Astrocyte (in vitro differentiated cells and primary cell): ENCODE results near the gene EML6. TPM values are rescaled to one million over a fixed set of nuclear protein-coding genes. Genes with fewer than 3 reads are reported as not detected.
A peak's percentile ranks its signal among the peaks of the same experiment; 100 is the strongest.

Experiments used
- DNase-seq: peaks from one replicate; pipeline ENCODE4 v3.0.0-alpha.2; 2010; ENCODE audit warnings: low read depth
- FAIRE-seq: peaks from 2 replicates; lab custom pipeline; 2011; peaks lifted over from hg19 to GRCh38; lab: Jason Lieb, UNC
- H2AFZ ChIP-seq: 2 replicates; pipeline ENCODE4 v1.6.0; 2012; ENCODE audit warnings: low read depth, low read length, inconsistent platforms
- H3K27ac ChIP-seq: 2 replicates; pipeline ENCODE4 v1.5.1; 2011; ENCODE audit warnings: low read depth, low read length, inconsistent platforms
- H3K27me3 ChIP-seq: 2 replicates; pipeline ENCODE4 v1.6.0; 2011; ENCODE audit warnings: low read length, inconsistent platforms; ENCODE audit not compliant: insufficient read depth
- H3K36me3 ChIP-seq: 2 replicates; pipeline ENCODE4 v1.5.1; 2011; ENCODE audit warnings: low read length, inconsistent platforms; ENCODE audit not compliant: insufficient read depth
- H3K4me1 ChIP-seq: 2 replicates; pipeline ENCODE4 v1.5.1; 2011; ENCODE audit warnings: low read length, inconsistent platforms; ENCODE audit not compliant: insufficient read depth
- H3K4me2 ChIP-seq: 2 replicates; pipeline ENCODE4 v1.6.0; 2012; ENCODE audit warnings: low read length, inconsistent platforms
- H3K4me3 ChIP-seq: 2 replicates; pipeline ENCODE4 v1.5.1; 2011; ENCODE audit warnings: low read depth, mild to moderate bottlenecking, low read length, inconsistent platforms; ENCODE audit not compliant: insufficient read depth
- H3K79me2 ChIP-seq: 2 replicates; pipeline ENCODE4 v1.6.0; 2012; ENCODE audit warnings: mild to moderate bottlenecking, low read length, inconsistent platforms; ENCODE audit not compliant: insufficient read depth
- H3K9ac ChIP-seq: 2 replicates; pipeline ENCODE4 v1.6.0; 2012; ENCODE audit warnings: mild to moderate bottlenecking, low read length, inconsistent platforms
- H3K9me3 ChIP-seq: 2 replicates; pipeline ENCODE4 v1.5.1; 2012; ENCODE audit warnings: low read depth, mild to moderate bottlenecking, low read length, inconsistent platforms; ENCODE audit not compliant: insufficient read depth
- H4K20me1 ChIP-seq: 2 replicates; pipeline ENCODE4 v1.6.0; 2012; ENCODE audit warnings: low read length, inconsistent platforms; ENCODE audit not compliant: insufficient read depth
- H3K27ac Mint-ChIP-seq: one replicate; pipeline ENCODE4 v1.8.0; 2021; ENCODE audit warnings: mild to moderate bottlenecking, mixed read lengths; ENCODE audit not compliant: unreplicated experiment
- H3K27me3 Mint-ChIP-seq: one replicate; pipeline ENCODE4 v1.8.0; 2021; ENCODE audit warnings: low read depth, mixed read lengths; ENCODE audit not compliant: unreplicated experiment
- H3K36me3 Mint-ChIP-seq: one replicate; pipeline ENCODE4 v1.8.0; 2021; ENCODE audit warnings: low read depth, mixed read lengths; ENCODE audit not compliant: unreplicated experiment
- H3K4me1 Mint-ChIP-seq: one replicate; pipeline ENCODE4 v1.8.0; 2021; ENCODE audit warnings: low read depth, mixed read lengths; ENCODE audit not compliant: unreplicated experiment
- H3K4me3 Mint-ChIP-seq: one replicate; pipeline ENCODE4 v1.8.0; 2021; ENCODE audit warnings: mild to moderate bottlenecking, moderate library complexity, mixed read lengths; ENCODE audit not compliant: unreplicated experiment
- H3K9me3 Mint-ChIP-seq: one replicate; pipeline ENCODE4 v1.8.0; 2021; ENCODE audit warnings: mild to moderate bottlenecking, mixed read lengths; ENCODE audit not compliant: unreplicated experiment
- CTCF ChIP-seq: IDR thresholded peaks from 2 replicates; pipeline ENCODE4 v1.5.1; 2011; ENCODE audit warnings: low read depth, mild to moderate bottlenecking, inconsistent platforms, low read length, moderate library complexity; ENCODE audit not compliant: insufficient read depth
- EZH2 ChIP-seq: IDR thresholded peaks from 2 replicates; pipeline ENCODE4 v1.6.1; 2012; ENCODE audit warnings: mild to moderate bottlenecking, low read length, inconsistent platforms; ENCODE audit not compliant: insufficient read depth
- total RNA-seq: library from RNA; stranded (reverse); gene quantifications from 2 replicates; pipeline ENCODE4 v1.2.1, GENCODE V29; 2021

Gene EML6
- total RNA-seq, 1 donor from 2014 or later = 0.23 TPM

GRCh38 chr2:54997826-54998225, 274.4 kb downstream of the EML6 start:
- DNase-seq = no peak

DNA sequence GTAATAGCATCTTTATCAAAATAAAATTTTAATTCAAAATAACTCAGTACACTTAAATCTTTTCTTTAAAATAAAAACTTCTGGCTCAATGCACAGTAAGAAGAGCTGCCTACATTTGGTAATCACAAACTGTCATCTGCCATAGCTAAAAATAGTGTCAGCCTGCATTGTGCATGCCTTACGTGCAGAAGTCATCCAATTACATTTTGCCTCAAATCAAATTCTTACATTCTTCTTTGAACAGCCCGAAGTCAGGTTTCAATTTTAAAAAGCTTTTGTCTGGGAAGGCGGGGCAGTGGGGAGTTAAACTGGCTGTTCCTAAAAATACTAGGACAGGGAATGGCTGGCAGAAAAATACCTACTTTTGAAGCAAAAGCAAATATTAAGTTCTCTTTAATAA, 275.7 kb downstream of the EML6 start:
- no peaks in the 10 kb centered on the region for H3K9me3 Mint-ChIP-seq
- H3K36me3 ChIP-seq = no peaks in the 10 kb centered on the region
- H3K27me3 ChIP-seq = no peaks in the 10 kb centered on the region
- peaks cover 100% of the 10 kb centered on the region for H3K79me2 ChIP-seq
- H3K4me3 ChIP-seq = no peak overlapping the region
- DNase-seq (peak; percentile 81), FAIRE-seq (no peak)
- H3K27me3 Mint-ChIP-seq = no peaks in the 10 kb centered on the region
- H3K4me1 ChIP-seq = peaks cover 20% of the 10 kb centered on the region
- H2AFZ ChIP-seq = no peak overlapping the region
- H4K20me1 ChIP-seq = peaks cover 98% of the 10 kb centered on the region
- no peaks in the 10 kb centered on the region for H3K9me3 ChIP-seq
- peaks cover 49% of the 10 kb centered on the region for H3K4me1 Mint-ChIP-seq
- no peak for TF ChIP-seq CTCF
- TF ChIP-seq EZH2 = no peak
- H3K9ac ChIP-seq = no peak overlapping the region
- no peak overlapping the region for H3K27ac Mint-ChIP-seq
- peak overlapping the region; percentile 72 for H3K4me2 ChIP-seq
- no peak overlapping the region for H3K4me3 Mint-ChIP-seq
- H3K36me3 Mint-ChIP-seq = no peaks in the 10 kb centered on the region
- H3K27ac ChIP-seq = peak overlapping the region; percentile 48

More at GRCh38 chr2:54997826-54998225, 274.4 kb downstream of the EML6 start:
- H3K36me3 Mint-ChIP-seq = no peaks in the 10 kb centered on the region
- H3K9ac ChIP-seq = no peak overlapping the region
- H3K4me3 ChIP-seq = no peak overlapping the region
- H3K4me1 Mint-ChIP-seq = peaks cover 52% of the 10 kb centered on the region
- H3K27ac ChIP-seq = no peak overlapping the region
- FAIRE-seq = no peak
- H3K27me3 Mint-ChIP-seq = no peaks in the 10 kb centered on the region
- H3K27me3 ChIP-seq = no peaks in the 10 kb centered on the region
- H3K4me2 ChIP-seq = no peak overlapping the region
- no peaks in the 10 kb centered on the region for H3K9me3 ChIP-seq
- H3K27ac Mint-ChIP-seq = no peak overlapping the region
- H3K79me2 ChIP-seq = peaks cover 100% of the 10 kb centered on the region
- H3K9me3 Mint-ChIP-seq = no peaks in the 10 kb centered on the region
- TF ChIP-seq CTCF = no peak
- TF ChIP-seq EZH2 = no peak
- H4K20me1 ChIP-seq = peaks cover 98% of the 10 kb centered on the region
- H3K36me3 ChIP-seq = no peaks in the 10 kb centered on the region
- H3K4me3 Mint-ChIP-seq = peak overlapping the region; percentile 47
- H3K4me1 ChIP-seq = peaks cover 20% of the 10 kb centered on the region
- no peak overlapping the region for H2AFZ ChIP-seq

- Histone ChIP-seq H3K4me1 (peaks cover 20% of the 10 kb centered on the region), H3K9me3 (no peaks in the 10 kb centered on the region), H3K27me3 (no peaks in the 10 kb centered on the region), H3K36me3 (no peaks in the 10 kb centered on the region), H3K4me2 (peak overlapping the region; percentile 72), H3K4me3 (no peak overlapping the region), H4K20me1 (peaks cover 99% of the 10 kb centered on the region), H3K79me2 (peaks cover 100% of the 10 kb centered on the region), H3K27ac (no peak overlapping the region), H2AFZ (no peak overlapping the region), H3K9ac (no peak overlapping the region)
- FAIRE-seq (no peak), DNase-seq (no peak)
- peaks cover 46% of the 10 kb centered on the region for H3K4me1 Mint-ChIP-seq
- H3K27ac Mint-ChIP-seq = peak overlapping the region; percentile 36
- no peaks in the 10 kb centered on the region for H3K36me3 Mint-ChIP-seq
- no peak overlapping the region for H3K4me3 Mint-ChIP-seq
- TF ChIP-seq EZH2 = no peak
- no peaks in the 10 kb centered on the region for H3K9me3 Mint-ChIP-seq
- H3K27me3 Mint-ChIP-seq = no peaks in the 10 kb centered on the region
These were observed 276.9 kb downstream of the EML6 start for GRCh38 chr2:55000341-55000740.
